Measurements from ENCODE around the gene ARID1A. TPM values are rescaled to one million over a fixed set of nuclear protein-coding genes. Genes with fewer than 3 reads are reported as not detected.

Gene ARID1A
- polyA plus RNA-seq, 3 donors, result 6.6 to 84.4 (median 9.5) TPM

GRCh38 chr1:26788515-26788785, 92.6 kb downstream of the ARID1A start:
- TF ChIP-seq CTCF (IDR thresholded peaks at IDR 0.05), result no peak
- Histone ChIP-seq H3K4me2 (replicated peaks; ENCODE audit: extremely low read depth, low read length, poor library complexity, severe bottlenecking) (peak overlapping the region; percentile 90), H3K27ac (ENCODE audit: low read depth in 1 of 2, low read length in 2 of 2) (peak overlapping the region; percentile 91 to 97), H3K9ac (ENCODE audit: insufficient read depth, low read length, poor library complexity, severe bottlenecking) (peak overlapping the region; percentile 87), H3K79me2 (ENCODE audit: insufficient read depth, low read length) (peaks cover 36% of the 10 kb centered on the region), H3K36me3 (replicated peaks in 1 of 2; ENCODE audit: control insufficient read depth in 1 of 2, insufficient read depth in 2 of 2, low read length in 2 of 2) (peaks cover 3 to 21% of the 10 kb centered on the region in 2 donors), H3K27me3 (ENCODE audit: control insufficient read depth in 2 of 2, insufficient read depth in 2 of 2, low read length in 2 of 2) (no peaks in the 10 kb centered on the region), H3K4me1 (ENCODE audit: control insufficient read depth in 1 of 2, insufficient read depth in 2 of 2, low read length in 2 of 2) (peaks cover 46 to 54% of the 10 kb centered on the region in 2 donors), H4K20me1 (ENCODE audit: insufficient read depth, low read length) (peaks cover under 1% of the 10 kb centered on the region), H2AFZ (ENCODE audit: insufficient read depth, low read depth, low read length, poor library complexity, severe bottlenecking) (peak overlapping the region; percentile 93), H3K9me3 (replicated peaks in 1 of 2; ENCODE audit: control insufficient read depth in 1 of 2, insufficient read depth in 1 of 2, low read length in 2 of 2) (no peaks in the 10 kb centered on the region), H3K4me3 (replicated peaks in 1 of 3; ENCODE audit: low read depth in 2 of 3, low read length in 3 of 3) (peak overlapping the region; percentile 71 to 97 (median 90))
- 0% methylated on average over 5 of the region's 10 CpGs for WGBS (ENCODE audit: insufficient coverage)
- Mint-ChIP-seq H3K27me3 (ENCODE audit: low read depth in 3 of 3) (peaks cover 0 to 2% (median 0%) of the 10 kb centered on the region in 3 donors), H3K27ac (peak overlapping the region; percentile 82 to 99 (median 99)), H3K4me1 (peaks cover 58% of the 10 kb centered on the region), H3K36me3 (peaks cover 9 to 10% of the 10 kb centered on the region in 2 donors), H3K4me3 (peak overlapping the region; percentile 97 to 98), H3K9me3 (no peaks in the 10 kb centered on the region)
- DNase-seq, result no peak
- intact Hi-C loops (cut with micrococcal nuclease), result loop anchor here (1.0 to 5.0 kb wide), 4 partner anchors 46 to 288 kb away; partner anchors contain the start of gene ARID1A (in 1 of the 2)

GRCh38 chr1:26788836-26789611, 93.2 kb downstream of the ARID1A start:
- H3K4me3 ChIP-seq (replicated peaks in 1 of 3; ENCODE audit: low read depth in 2 of 3, low read length in 3 of 3), result peak overlapping the region; percentile 71 to 97 (median 90)
- H3K4me1 ChIP-seq (ENCODE audit: control insufficient read depth in 1 of 2, insufficient read depth in 2 of 2, low read length in 2 of 2), result peaks cover 40 to 48% of the 10 kb centered on the region in 2 donors
- WGBS (ENCODE audit: insufficient coverage), result 0% methylated on average over 16 of the region's 19 CpGs
- Mint-ChIP-seq H3K9me3 (no peaks in the 10 kb centered on the region), H3K36me3 (peaks cover 13 to 15% of the 10 kb centered on the region in 2 donors), H3K27ac (peak overlapping the region; percentile 82 to 99 (median 99)), H3K4me1 (peaks cover 52% of the 10 kb centered on the region), H3K4me3 (peak overlapping the region; percentile 97 to 98), H3K27me3 (ENCODE audit: low read depth in 3 of 3) (peaks cover 0 to 2% (median 0%) of the 10 kb centered on the region in 3 donors)
- peak overlapping the region; percentile 87 for H3K9ac ChIP-seq (ENCODE audit: insufficient read depth, low read length, poor library complexity, severe bottlenecking)
- no peaks in the 10 kb centered on the region for H3K27me3 ChIP-seq (ENCODE audit: control insufficient read depth in 2 of 2, insufficient read depth in 2 of 2, low read length in 2 of 2)
- H3K79me2 ChIP-seq (ENCODE audit: insufficient read depth, low read length), result peaks cover 35% of the 10 kb centered on the region
- peak; percentile 95 for TF ChIP-seq CTCF (IDR thresholded peaks at IDR 0.05)
- H2AFZ ChIP-seq (ENCODE audit: insufficient read depth, low read depth, low read length, poor library complexity, severe bottlenecking), result peak overlapping the region; percentile 93
- peak; percentile 67 to 81 (median 79) for DNase-seq
- peak overlapping the region; percentile 90 for H3K4me2 ChIP-seq (replicated peaks; ENCODE audit: extremely low read depth, low read length, poor library complexity, severe bottlenecking)
- H3K36me3 ChIP-seq (replicated peaks in 1 of 2; ENCODE audit: control insufficient read depth in 1 of 2, insufficient read depth in 2 of 2, low read length in 2 of 2), result peaks cover 5 to 27% of the 10 kb centered on the region in 2 donors
- H3K9me3 ChIP-seq (replicated peaks in 1 of 2; ENCODE audit: control insufficient read depth in 1 of 2, insufficient read depth in 1 of 2, low read length in 2 of 2), result no peaks in the 10 kb centered on the region
- H4K20me1 ChIP-seq (ENCODE audit: insufficient read depth, low read length), result no peaks in the 10 kb centered on the region
- H3K27ac ChIP-seq (ENCODE audit: low read depth in 1 of 2, low read length in 2 of 2), result peak overlapping the region; percentile 4 to 97
- intact Hi-C loops (cut with micrococcal nuclease), result loop anchor here (1.0 to 5.0 kb wide), 4 partner anchors 47 to 288 kb away; partner anchors contain the start of gene ARID1A (in 1 of the 2)
